Nephron progenitor cell (in vitro differentiated cells): ENCODE results near the gene HSD3B7.

ENCODE experiments used
- DNase-seq: peaks from one replicate; pipeline ENCODE4 v3.0.0; 2021
- H3K27ac Mint-ChIP-seq: 2 replicates; pipeline ENCODE4 v1.8.0; 2021; ENCODE audit warnings: mild to moderate bottlenecking, moderate library complexity, mixed read lengths
- H3K27me3 Mint-ChIP-seq: 2 replicates; pipeline ENCODE4 v1.8.0; 2021; ENCODE audit warnings: mild to moderate bottlenecking, low read depth, mixed read lengths; ENCODE audit not compliant: poor library complexity
- H3K36me3 Mint-ChIP-seq: 2 replicates; pipeline ENCODE4 v1.8.0; 2021; ENCODE audit warnings: low read depth, mixed read lengths
- H3K4me1 Mint-ChIP-seq: 2 replicates; pipeline ENCODE4 v1.8.0; 2021; ENCODE audit warnings: mixed read lengths
- H3K4me3 Mint-ChIP-seq: 2 replicates; pipeline ENCODE4 v1.8.0; 2021; ENCODE audit warnings: mild to moderate bottlenecking, moderate library complexity, mixed read lengths
- H3K9me3 Mint-ChIP-seq: 2 replicates; pipeline ENCODE4 v1.8.0; 2021; ENCODE audit warnings: mild to moderate bottlenecking, moderate library complexity, mixed read lengths
- CTCF ChIP-seq: fragments of 200-600 bp; sonication (generic); IDR thresholded peaks from 2 replicates; pipeline ENCODE4 v1.5.0; 2021; ENCODE audit warnings: antibody characterized with exemption

HSD3B7 gene

DNA sequence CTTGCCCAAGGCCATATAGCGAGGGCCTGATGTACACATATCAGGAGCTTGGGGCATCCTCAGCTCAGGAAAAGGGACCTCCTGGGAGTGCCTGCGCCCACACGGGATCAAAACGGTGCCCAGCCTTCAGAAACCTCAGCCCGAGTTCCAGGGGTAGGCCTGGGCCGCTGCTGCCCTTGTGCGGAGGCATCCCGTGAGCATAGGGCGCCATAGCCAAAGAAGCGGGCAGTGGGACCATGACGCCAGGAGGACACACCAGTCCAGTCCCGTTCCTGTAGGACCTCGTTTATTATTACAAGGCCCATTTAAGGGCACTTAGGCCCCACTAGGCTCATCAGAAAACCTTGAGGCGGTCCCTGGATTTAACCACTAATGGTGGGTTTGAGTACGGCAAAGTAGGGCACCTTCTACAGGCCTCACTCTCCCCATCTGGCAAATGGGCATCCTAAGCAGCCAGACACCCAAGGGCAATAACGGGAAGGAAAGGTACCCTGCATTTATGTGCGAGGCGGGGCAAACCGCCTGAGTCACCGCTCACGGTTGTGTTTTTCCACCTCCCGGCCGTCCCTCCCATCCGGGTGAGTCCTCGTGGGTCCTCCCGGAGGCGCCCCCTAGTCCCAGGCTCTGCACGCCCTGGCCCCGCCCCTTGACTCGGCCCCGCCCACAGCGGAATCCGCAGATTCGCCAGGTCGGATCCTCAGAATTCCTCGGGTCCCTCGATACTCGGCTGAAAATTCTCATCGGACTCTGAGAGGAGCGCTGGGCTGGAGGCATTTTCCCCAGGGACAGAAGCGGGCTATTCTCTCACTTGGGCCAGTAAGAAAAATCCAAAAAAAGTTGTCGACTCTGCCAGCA, 28.2 kb upstream of the HSD3B7 start:
- Mint-ChIP-seq H3K4me3 (peak overlapping the region; percentile 94), H3K36me3 (peaks cover 30% of the 10 kb centered on the region), H3K4me1 (peaks cover 40% of the 10 kb centered on the region), H3K27ac (peak overlapping the region; percentile 100), H3K9me3 (no peaks in the 10 kb centered on the region), H3K27me3 (peaks cover 4% of the 10 kb centered on the region)
- peak; percentile 93 for DNase-seq
- no peak for TF ChIP-seq CTCF

- Mint-ChIP-seq H3K36me3 (peaks cover 35% of the 10 kb centered on the region), H3K27me3 (peaks cover 4% of the 10 kb centered on the region), H3K4me3 (peak within 1 kb of the TSS; percentile 94), H3K9me3 (no peaks in the 10 kb centered on the region), H3K27ac (peak within 1 kb of the TSS; percentile 100), H3K4me1 (peaks cover 38% of the 10 kb centered on the region)
- no peak for TF ChIP-seq CTCF
- DNase-seq, result peak; percentile 98
Measured at GRCh38 chr16:30957456-30958174, 27.4 kb upstream of the HSD3B7 start, which contains the start of gene SETD1A. Gene SETD1A (plus strand): TSS chr16:30957754. CDS start chr16:30958732, 978 bp downstream.

- Mint-ChIP-seq H3K9me3 (no peaks in the 10 kb centered on the region), H3K27me3 (peaks cover 4% of the 10 kb centered on the region), H3K4me1 (peaks cover 35% of the 10 kb centered on the region), H3K4me3 (peak overlapping the region; percentile 94), H3K27ac (peak overlapping the region; percentile 74), H3K36me3 (peaks cover 42% of the 10 kb centered on the region)
- DNase-seq, result no peak
- no peak for TF ChIP-seq CTCF
Measured at GRCh38 chr16:30958175-30959079, 26.6 kb upstream of the HSD3B7 start.

DNA sequence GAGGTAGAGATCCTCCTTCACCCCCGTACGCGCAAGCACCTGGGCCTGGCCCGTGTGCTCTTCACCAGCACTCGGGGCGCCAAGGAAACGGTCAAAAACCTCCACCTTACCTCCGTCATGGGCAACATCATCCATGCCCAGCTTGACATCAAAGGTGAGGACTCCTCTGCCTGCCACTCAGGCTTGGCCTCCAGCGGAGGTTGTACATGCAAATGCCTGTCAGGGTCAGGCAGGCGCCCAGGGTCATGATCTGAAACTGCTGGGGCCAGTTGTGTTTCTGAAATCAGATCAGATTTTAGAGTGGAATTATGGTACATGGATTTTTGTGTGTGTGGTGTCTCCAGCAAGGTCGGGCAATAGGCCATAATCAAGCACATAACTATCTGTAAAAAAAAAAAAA, 23.6 kb upstream of the HSD3B7 start:
- DNase-seq, result no peak
- Mint-ChIP-seq H3K36me3 (peaks cover 58% of the 10 kb centered on the region), H3K4me1 (peaks cover 24% of the 10 kb centered on the region), H3K27me3 (peaks cover 4% of the 10 kb centered on the region), H3K27ac (no peak overlapping the region), H3K4me3 (no peak overlapping the region), H3K9me3 (no peaks in the 10 kb centered on the region)
- TF ChIP-seq CTCF, result no peak

DNA sequence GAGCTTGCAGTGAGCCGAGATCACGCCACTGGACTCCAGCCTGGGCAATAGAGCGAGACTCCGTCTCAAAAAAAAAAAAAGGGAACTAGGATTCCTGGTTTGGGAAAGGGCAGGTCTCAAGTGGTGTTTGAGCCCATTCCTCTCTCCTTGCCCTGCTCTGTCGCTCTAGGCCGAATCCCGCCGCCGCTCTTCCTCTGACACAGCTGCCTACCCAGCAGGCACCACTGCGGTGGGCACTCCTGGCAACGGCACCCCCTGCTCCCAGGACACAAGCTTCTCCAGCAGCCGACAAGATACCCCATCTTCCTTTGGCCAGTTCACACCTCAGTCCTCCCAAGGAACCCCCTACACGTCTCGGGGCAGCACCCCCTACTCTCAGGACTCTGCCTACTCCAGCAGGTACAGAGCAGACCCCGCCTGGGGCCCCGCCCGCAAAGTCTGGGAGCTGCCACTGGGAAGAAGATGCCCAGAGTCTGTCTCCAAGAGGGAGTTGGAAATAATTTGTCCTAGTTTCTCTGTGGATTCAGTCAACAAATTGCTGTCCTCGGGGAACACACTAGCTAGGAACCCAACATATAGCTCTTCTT, 21.0 kb upstream of the HSD3B7 start:
- peaks cover 73% of the 10 kb centered on the region for H3K36me3 Mint-ChIP-seq

More for the DNA sequence above, 21.0 kb upstream of the HSD3B7 start:
- DNase-seq, result no peak
- H3K27me3 Mint-ChIP-seq, result no peaks in the 10 kb centered on the region
- peaks cover 15% of the 10 kb centered on the region for H3K4me1 Mint-ChIP-seq
- no peak overlapping the region for H3K27ac Mint-ChIP-seq
- no peak for TF ChIP-seq CTCF
- H3K9me3 Mint-ChIP-seq, result no peaks in the 10 kb centered on the region
- no peak overlapping the region for H3K4me3 Mint-ChIP-seq
